VCaP (cell line): Measurements from ENCODE around the gene PRDX2.
A peak's percentile ranks its signal among the peaks of the same experiment; 100 is the strongest.
"Not testable (repeated sequence)": the region's sequence is repeated elsewhere in the genome, so short reads cannot be mapped to it uniquely, and the experiment has no call there.

ENCODE experiments used
- H3K27ac ChIP-seq: fragments of 450-650 bp; 2 replicates; pipeline ENCODE4 v1.5.1; 2017
- CTCF ChIP-seq: fragments of 450-650 bp; conservative IDR thresholded peaks from 2 replicates; pipeline ENCODE4 v1.5.1; 2017; ENCODE audit warnings: mild to moderate bottlenecking, moderate library complexity

The PRDX2 gene

GRCh38 chr19:12834566-12834943 lies 33.0 kb upstream of the PRDX2 start, which contains the start of gene RTBDN:
TSS of gene RTBDN (minus strand) at chr19:12834579. CDS start at chr19:12829979, 4,600 bp downstream.
- H3K27ac ChIP-seq = peak within 1 kb of the TSS; percentile 58; the same call in 1 of the 2 replicates
- TF ChIP-seq CTCF = no peak

DNA sequence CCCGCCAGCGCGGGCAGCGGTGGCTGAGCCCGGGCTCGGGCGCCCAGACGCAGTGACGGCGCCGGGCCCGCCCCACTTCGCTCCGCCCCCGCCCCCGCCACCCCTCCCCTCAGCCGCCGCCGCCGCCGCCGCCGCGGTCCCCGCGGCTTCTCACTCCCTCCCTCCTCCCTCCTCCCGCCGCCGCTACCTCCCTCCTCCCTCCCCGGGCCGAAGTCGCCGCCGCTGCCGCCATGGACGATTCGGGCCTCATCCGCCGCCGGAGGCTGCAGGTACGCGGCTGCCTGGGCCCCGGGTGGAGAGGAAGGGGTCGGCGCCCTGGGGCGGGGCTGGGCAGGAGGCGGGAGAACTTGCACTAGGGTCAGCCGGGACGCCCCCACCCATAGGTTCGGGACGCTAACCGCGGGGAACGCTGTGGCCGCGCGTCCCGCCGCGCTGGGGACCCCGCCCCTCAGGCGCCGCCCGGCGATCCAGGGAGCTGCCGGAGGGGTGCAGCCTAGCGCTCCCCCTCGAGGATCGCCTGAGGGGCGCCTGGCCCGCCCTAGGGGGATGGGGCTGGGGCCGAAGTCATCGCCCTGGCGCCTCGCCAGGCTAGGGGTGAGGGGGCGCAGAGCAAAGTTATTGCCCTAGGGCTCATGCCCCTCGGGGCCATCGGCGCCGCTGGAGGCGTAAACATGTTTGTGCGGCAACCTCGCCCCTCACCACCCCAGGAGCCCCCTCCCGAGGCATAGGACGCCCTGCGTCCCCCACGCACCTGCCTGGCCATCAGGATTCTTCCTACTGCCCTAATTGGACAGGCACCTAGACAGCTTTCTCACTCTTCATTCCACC lies 32.4 kb upstream of the PRDX2 start:
- H3K27ac ChIP-seq = peak overlapping the region; percentile 58; the same call in 1 of the 2 replicates
- TF ChIP-seq CTCF = no peak

- TF ChIP-seq CTCF = no peak
- peak overlapping the region; percentile 31; the same call in 1 of the 2 replicates for H3K27ac ChIP-seq
Measured at GRCh38 chr19:12833418-12833737, 31.8 kb upstream of the PRDX2 start.

GRCh38 chr19:12828494-12828893 lies 26.9 kb upstream of the PRDX2 start:
- H3K27ac ChIP-seq = peak overlapping the region; percentile 36; the same call in 1 of the 2 replicates
- no peak for TF ChIP-seq CTCF

DNA sequence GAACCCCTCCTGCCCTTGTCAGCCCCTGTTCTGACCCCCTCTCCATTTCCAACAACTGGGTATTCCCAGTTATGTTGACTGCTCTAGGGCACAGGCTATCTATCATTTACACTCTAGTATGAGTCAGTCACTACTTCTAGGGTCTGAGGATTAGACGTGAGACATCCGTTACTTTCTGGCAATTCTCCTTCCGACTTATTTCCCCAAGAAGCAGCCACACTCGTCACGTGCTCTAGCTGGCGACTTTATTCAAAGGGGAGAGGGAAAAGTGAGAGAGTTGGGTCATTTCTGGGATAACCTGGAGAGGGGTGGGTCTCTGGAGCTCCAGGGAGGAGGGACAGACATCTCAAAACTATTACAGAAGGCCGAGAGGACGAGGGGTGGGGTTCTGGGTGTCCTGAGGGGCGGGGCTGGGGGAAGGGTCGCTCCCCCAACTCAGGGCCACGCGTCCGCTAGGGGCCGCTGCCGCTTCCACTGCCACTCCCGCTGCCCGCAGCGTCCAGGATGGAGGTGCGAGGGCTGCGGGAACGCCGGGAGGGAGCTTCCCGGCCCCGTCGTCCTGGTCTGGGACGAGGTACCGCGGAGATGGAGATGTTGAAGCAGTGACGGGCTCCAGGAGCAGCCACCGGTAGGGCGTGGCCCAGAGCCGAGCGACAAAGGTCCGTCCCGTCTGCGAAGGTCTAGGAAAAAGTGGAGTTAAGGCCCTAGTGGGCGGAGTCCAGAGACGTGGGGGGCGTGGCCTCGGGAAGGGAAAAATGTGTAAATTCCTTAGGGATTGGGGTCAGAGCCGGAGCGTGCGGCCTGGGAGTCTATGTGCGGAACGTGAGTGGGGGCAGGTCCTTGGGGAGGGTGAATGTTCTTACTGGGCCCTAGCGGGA lies 23.9 kb upstream of the PRDX2 start:
- TF ChIP-seq CTCF = peak; percentile 13; the same call in 1 of the 2 replicates
- H3K27ac ChIP-seq = no peak overlapping the region

DNA sequence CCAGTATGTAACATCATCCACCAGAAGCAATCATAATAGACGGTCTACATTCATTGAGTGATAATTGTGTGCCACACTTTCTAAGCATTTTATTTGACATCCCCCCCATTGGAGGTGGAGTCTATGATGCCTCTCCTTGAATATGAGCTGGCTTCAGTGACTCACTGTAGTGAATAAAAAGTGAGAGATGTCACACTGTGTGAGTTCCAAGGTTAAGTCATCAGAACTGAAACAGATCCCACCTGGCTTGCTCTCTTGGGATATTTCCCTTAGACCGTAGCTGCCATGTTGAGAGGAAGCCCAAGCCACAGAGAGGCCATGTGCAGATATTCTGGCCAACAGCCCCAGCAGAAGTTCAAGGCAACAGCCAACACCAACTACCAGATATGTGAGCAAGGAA lies 20.2 kb upstream of the PRDX2 start:
- TF ChIP-seq CTCF = no peak
- no peak overlapping the region for H3K27ac ChIP-seq

DNA sequence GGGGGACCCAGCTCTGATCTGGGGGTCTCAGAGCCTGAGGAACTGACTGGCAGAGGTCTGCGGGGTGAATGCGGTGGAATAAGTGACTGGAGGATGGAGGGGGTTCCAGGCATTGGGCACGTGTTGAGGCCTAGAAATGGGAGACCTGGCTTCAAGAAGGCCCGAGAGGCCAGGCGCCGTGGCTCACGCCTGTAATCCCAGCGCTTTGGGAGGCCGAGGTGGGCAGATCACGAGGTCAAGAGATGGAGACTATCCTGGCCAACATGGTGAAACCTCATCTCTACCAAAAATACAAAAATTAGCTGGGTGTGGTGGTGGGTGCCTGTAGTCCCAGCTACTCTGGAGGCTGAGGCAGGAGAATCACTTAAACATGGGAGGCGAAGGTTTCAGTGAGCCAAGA lies 16.2 kb upstream of the PRDX2 start:
- H3K27ac ChIP-seq = not testable (repeated sequence)

- H3K27ac ChIP-seq = not testable (repeated sequence)
Measured at GRCh38 chr19:12817188-12817587, 15.6 kb upstream of the PRDX2 start.
